GM03348 (cell line): ENCODE measurements around the gene TCTA.
A peak's percentile ranks its signal among the peaks of the same experiment; 100 is the strongest.

Source experiments
- DNase-seq: peaks from one replicate; pipeline ENCODE4 v3.0.0; 2012; ENCODE audit warnings: low spot score

Gene TCTA

DNA sequence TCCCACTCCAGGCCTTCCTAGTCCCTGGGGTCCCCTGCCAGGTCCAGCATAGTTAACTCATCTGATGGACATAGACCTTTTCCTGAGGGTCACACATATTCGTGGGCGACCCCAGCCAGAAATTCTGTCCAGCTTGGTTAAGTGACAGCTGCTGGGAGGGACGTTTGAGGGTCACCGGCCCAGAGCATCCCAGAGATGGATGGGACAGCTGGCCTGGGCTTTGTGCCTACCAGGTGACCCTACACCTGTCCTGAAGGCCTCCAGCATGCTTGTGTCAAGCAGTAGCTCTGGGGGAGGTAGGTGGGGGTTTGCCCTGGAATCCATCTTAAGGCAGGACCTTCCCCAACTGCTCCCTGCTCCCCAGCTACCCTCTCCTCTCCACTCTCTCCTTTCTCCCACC, 48.7 kb downstream of the TCTA start:
- no peak for DNase-seq

DNA sequence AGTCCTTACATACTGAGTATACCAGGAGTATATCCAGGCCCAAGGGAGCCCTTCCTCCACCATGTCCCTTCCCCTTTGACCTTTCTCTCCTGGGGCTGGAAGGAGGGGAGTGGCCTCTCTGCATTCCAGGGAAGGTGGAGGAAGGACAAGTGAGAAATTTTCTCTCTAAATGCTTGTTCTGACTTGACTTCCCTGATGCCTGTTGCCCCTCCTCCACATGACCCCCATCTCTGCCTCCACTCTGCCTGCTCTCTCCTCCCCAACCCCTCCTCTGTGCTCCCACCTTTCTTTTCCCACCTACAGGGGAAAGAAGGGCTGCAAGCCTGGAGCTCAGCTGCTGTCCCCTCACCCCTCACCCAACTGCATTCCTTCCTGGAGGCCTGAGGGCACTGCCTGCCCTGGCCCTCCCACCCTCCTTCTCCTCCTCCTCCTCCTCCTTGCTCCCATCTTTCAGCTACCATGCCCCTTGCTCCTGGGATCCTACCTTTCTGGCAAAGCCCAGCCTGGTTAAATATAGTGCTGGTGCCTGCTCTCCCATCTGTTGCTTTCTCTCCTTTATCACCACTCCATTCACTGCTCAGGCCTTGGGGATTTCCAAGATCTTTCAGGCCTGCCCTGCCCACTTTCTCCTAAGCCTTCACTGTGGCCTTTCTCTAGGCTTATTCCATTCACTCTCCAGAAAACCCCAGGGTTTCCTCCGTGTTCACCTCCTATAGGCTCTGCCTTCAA, 49.4 kb downstream of the TCTA start:
- peak; percentile 34 for DNase-seq

DNA sequence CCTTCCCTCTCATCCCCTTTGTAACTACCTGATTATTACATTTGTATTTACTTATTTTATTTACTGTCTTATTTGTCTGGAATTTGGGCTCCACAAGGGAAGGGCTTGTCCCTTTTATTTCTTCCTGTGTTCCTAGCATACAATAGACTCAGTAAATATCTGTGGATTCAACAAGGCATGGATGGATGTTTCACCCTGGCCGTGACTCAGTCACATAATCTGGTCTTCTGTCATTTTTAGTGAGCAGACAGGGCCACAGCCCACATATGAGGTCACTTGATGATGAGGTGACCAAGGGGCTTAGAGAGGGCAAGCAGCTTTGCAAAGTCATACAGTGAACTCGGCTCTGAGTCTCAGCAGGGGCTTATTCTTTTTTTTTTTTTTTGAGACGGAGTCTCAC, 50.0 kb downstream of the TCTA start:
- peak; percentile 16 for DNase-seq

DNA sequence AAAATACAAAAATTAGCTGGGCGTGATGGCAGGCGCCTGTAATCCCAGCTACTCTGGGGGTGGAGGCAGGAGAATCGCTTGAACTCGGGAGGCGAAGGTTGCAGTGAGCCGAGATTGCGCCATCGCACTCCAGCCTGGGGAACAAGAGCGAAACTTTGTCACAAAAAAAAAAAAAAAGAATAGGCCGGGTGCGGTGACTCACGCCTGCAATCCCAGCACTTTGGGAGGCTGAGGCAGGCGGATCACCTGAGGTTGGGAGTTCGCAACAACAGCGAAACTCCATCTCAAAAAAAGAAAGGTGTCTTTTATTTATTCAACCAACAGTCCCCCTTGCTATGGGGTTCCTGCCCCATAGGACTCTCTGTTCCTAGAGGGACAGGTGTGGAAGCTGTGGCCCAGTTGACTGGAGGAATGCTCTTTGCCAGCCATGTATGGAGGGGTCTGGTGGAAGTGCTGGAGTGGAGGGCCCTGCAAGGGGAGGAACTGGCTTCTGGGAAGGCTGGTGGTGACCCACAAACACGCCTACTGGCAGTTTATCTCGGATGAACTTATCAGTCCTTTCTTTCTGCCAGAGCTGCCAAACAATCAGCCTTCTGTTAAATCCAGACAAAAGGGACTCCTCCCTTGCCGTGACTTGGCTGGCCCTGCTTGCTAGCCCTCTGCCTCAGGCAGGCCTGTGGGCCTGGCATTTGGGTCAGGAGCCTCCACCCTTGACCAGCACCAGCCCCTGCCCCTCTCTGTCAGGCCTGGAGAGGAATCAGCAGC, 53.2 kb downstream of the TCTA start:
- no peak for DNase-seq
